GM12878 (cell line): ENCODE results near the gene SCAMP4.

Source experiments
- CTCF ChIP-seq, 3 experiments: IDR thresholded peaks in 2 of 3; conservative IDR thresholded peaks in 1 of 3; 2 replicates each; pipeline ENCODE4 v1.5.1; 2011; ENCODE audit warnings: low read depth in 3 of 3, low read length in 3 of 3, mild to moderate bottlenecking in 3 of 3, control low read depth in 2 of 3, moderate library complexity in 2 of 3, inconsistent platforms in 1 of 3, mixed read lengths in 1 of 3; ENCODE audit not compliant: control insufficient read depth in 2 of 3, insufficient read depth in 1 of 3; ENCODE audit errors: extremely low read depth in 1 of 3
- ESRRA ChIP-seq: IDR thresholded peaks from 2 replicates; pipeline ENCODE4 v1.6.1; 2012; ENCODE audit warnings: mild to moderate bottlenecking, low read length, improper control_type of control experiment
- POLR2A ChIP-seq: IDR thresholded peaks from 2 replicates; pipeline ENCODE4 v1.6.1; 2011; ENCODE audit warnings: low read depth, mild to moderate bottlenecking, low read length
- SPI1 ChIP-seq: IDR thresholded peaks from 2 replicates; pipeline ENCODE4 v1.6.1; 2011; ENCODE audit warnings: low read depth, mild to moderate bottlenecking, low read length, moderate library complexity, borderline replicate concordance; ENCODE audit not compliant: insufficient read depth
- SREBF1 ChIP-seq: IDR thresholded peaks from 2 replicates; pipeline ENCODE4 v1.6.1; 2012; ENCODE audit warnings: mild to moderate bottlenecking, low read length
- TAF1 ChIP-seq: IDR thresholded peaks from 2 replicates; pipeline ENCODE4 v1.6.1; 2011; ENCODE audit warnings: mild to moderate bottlenecking, low read depth, low read length, borderline replicate concordance
- TARDBP ChIP-seq: IDR thresholded peaks from 2 replicates; pipeline ENCODE4 v1.6.1; 2016; ENCODE audit warnings: borderline replicate concordance
- ZBTB40 ChIP-seq: fragments of 450-650 bp; IDR thresholded peaks from 2 replicates; pipeline ENCODE4 v1.6.1; 2016; ENCODE audit warnings: mild to moderate bottlenecking, moderate library complexity, borderline replicate concordance

DNA sequence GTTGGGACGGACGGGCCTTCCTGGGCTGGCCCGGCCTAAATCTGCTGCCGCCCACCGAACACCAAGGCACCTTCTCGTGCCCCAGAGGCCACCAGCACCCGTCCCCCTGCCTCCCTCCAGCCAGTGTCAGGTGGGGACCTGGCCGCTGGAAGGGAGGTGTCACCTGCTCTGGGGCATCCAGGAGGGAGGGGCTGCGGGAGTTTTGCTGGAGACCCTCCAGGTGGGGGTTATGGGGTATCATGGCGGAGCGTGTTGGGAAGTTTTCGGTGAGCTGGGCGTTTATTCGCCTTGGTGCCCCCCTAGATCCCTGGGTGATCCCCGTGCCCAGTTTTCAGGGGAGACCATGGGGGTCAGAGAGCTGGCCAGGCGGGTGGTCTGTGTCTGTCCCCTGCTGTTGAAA lies 45.4 kb downstream of the SCAMP4 start:
- TF ChIP-seq TAF1 (no peak), TARDBP (no peak), ZBTB40 (no peak), CTCF (IDR thresholded peaks at IDR 0.05 in 2 of 3, conservative IDR thresholded peaks at IDR 0.05 in 1 of 3; ENCODE audit: control insufficient read depth in 2 of 3, extremely low read depth in 1 of 3, insufficient read depth in 1 of 3, low read depth in 3 of 3, low read length in 3 of 3) (no peak), SREBF1 (no peak), SPI1 (no peak), POLR2A (no peak), ESRRA (no peak)
